GM12874 (cell line): Measurements from ENCODE around the gene FERMT2.

Experiments
- TF ChIP-seq, protein P1 (sequence below): IDR thresholded peaks from 2 replicates; pipeline ENCODE4 v1.5.1; 2011; ENCODE audit warnings: low read depth, mild to moderate bottlenecking, control low read depth, low read length, moderate library complexity; ENCODE audit not compliant: insufficient read depth

FERMT2 gene

DNA sequence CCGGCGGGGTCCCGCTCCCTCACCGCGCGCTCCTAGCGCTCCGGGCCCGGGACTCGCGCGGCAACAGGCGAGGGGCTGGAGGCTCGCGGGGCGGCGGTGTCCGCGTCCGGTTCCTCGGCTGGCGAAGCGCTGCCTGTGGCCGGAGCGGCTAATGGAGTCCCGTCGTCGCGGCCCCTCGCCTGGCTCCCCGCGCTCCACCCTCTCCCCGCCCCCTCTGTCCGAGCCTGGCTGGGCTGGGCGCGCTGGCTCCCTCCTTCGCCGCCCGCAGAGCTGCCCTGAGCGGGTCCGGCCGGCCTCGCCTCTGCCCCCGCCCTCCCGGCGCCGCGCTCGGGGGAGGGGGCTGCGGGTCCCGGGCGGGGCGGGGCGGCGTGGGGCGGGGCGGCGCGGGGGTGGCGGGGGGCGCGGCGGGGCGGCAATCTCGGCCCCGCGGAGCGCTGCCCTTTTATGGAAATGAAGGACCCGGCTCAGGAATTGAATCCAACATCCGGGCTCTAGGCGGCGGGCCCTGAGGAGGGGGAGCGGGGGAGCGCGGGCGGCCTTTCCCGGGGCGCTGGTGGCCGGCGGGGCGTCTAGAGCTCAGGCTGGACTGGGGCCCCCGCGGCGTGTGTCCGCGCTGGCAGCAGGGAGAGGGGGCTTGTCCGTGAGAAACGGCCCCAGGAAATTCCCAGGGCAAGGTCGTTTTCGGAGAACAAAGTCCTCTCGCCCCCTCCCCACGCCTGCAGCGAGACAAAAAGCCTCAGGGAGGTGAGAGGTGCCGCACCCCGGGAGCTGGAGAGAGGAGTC, at the start of gene FERMT2:
TSS of gene FERMT2 (minus strand) at position 153 of the 783 bp plus-strand sequence. CDS start 482 bp downstream, outside the sequence.
- TF ChIP-seq, protein P1, sequence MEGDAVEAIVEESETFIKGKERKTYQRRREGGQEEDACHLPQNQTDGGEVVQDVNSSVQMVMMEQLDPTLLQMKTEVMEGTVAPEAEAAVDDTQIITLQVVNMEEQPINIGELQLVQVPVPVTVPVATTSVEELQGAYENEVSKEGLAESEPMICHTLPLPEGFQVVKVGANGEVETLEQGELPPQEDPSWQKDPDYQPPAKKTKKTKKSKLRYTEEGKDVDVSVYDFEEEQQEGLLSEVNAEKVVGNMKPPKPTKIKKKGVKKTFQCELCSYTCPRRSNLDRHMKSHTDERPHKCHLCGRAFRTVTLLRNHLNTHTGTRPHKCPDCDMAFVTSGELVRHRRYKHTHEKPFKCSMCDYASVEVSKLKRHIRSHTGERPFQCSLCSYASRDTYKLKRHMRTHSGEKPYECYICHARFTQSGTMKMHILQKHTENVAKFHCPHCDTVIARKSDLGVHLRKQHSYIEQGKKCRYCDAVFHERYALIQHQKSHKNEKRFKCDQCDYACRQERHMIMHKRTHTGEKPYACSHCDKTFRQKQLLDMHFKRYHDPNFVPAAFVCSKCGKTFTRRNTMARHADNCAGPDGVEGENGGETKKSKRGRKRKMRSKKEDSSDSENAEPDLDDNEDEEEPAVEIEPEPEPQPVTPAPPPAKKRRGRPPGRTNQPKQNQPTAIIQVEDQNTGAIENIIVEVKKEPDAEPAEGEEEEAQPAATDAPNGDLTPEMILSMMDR: 0 out of 2 replicates have a peak, but pooled peaks have one; percentile 0

DNA sequence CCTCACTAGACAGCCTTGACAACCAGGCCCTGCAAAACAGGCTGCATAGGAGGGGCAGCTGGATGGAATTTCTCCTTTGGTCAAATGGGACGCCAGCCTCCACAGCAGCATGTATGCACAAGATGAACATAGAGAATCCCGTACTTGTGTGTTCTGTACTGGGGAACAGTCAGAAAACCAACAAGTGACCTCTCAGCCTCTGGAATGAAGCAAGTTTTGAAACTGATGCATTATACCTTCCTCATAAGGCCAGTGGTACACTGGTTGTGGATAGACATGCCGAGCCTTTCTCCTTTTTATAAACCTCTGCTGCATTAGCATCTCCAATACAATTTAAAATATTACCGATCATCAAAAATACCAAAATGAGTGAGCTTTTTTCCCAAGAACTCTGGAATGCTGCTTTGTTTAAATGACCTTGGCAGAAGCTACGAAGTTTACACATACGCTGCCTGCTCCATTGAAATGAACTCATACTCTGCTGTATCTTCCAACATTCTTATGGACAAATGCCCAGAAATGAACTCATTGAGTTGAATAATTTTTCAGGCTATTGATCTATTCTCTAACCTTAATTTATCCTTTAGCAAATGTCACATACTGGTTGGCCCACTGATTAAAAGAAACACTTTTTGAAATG, 47.6 kb upstream of the FERMT2 start:
- TF ChIP-seq, protein P1: no peak

- TF ChIP-seq, protein P1: no peak
Measured at GRCh38 chr14:52996493-52996892, 45.6 kb upstream of the FERMT2 start.

- TF ChIP-seq, protein P1: no peak
Measured at GRCh38 chr14:52995998-52996397, 45.1 kb upstream of the FERMT2 start.

GRCh38 chr14:52992236-52992870, 41.5 kb upstream of the FERMT2 start:
- TF ChIP-seq, protein P1: no peak

DNA sequence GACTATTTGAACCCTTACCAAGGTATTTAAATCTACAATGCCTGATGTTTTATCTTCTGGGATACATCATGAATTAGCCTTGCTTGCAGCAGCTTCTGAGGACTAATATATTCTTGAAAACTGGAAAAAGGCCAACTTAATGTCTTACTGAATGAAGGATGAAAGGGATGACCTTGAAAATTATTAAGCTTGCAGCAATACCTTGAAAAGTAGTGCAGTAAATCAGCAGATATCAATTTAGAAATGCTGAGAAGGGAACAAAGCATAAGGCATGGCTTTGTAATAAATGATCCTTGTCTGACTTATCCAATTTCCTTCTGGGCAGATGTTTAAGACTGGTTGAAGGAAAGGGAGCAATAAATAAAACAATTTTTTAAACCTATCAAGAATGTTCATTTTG, 37.3 kb upstream of the FERMT2 start:
- TF ChIP-seq, protein P1: no peak

- TF ChIP-seq, protein P1: no peak
Measured at GRCh38 chr14:52987514-52987913, 36.7 kb upstream of the FERMT2 start.
